Keratinocyte (primary cell): Measurements from ENCODE around the gene IGF2BP1. TPM values are rescaled to one million over a fixed set of nuclear protein-coding genes. Genes with fewer than 3 reads are reported as not detected.

Experiments used
- DNase-seq: peaks from one replicate; pipeline ENCODE4 v3.0.0-alpha.2; 2011; ENCODE audit warnings: low read depth, missing footprints, low spot score
- FAIRE-seq: peaks from 2 replicates; lab custom pipeline; 2011; peaks lifted over from hg19 to GRCh38; lab: Jason Lieb, UNC
- H2AFZ ChIP-seq: 2 replicates; pipeline ENCODE4 v1.6.0; 2012; ENCODE audit warnings: low read length, control low read depth, inconsistent platforms; ENCODE audit not compliant: control insufficient read depth
- H3K27ac ChIP-seq: 2 replicates; pipeline ENCODE4 v1.5.1; 2011; ENCODE audit warnings: low read length; ENCODE audit not compliant: control insufficient read depth, insufficient read depth
- H3K27me3 ChIP-seq: 3 replicates; pipeline ENCODE4 v1.6.0; 2011; ENCODE audit warnings: low read length; ENCODE audit not compliant: control insufficient read depth, insufficient read depth; ENCODE audit errors: extremely low read depth
- H3K36me3 ChIP-seq, 2 experiments: 2 replicates in 1 of 2; 3 replicates in 1 of 2; pipeline ENCODE4 v1.5.1; 2011; ENCODE audit warnings: low read length in 2 of 2, mild to moderate bottlenecking in 1 of 2; ENCODE audit not compliant: control insufficient read depth in 2 of 2, insufficient read depth in 2 of 2; ENCODE audit errors: extremely low read depth in 1 of 2
- H3K4me1 ChIP-seq: 3 replicates; pipeline ENCODE4 v1.5.1; 2011; ENCODE audit warnings: low read length; ENCODE audit not compliant: control insufficient read depth, insufficient read depth; ENCODE audit errors: extremely low read depth
- H3K4me2 ChIP-seq: 3 replicates; pipeline ENCODE4 v1.6.0; 2011; ENCODE audit warnings: low read depth, low read length; ENCODE audit not compliant: control insufficient read depth, insufficient read depth; ENCODE audit errors: extremely low read depth
- H3K4me3 ChIP-seq, 3 experiments: fragments of 200-600 bp in 1 of 3; sonication (generic) in 1 of 3; 2 replicates in 2 of 3; 3 replicates in 1 of 3; pipeline ENCODE4 v1.5.1; 2011 to 2016; ENCODE audit warnings: low read length in 3 of 3, mild to moderate bottlenecking in 3 of 3, control low read depth in 2 of 3, inconsistent platforms in 1 of 3, low read depth in 1 of 3, mixed read lengths in 1 of 3, mixed run types in 1 of 3, moderate library complexity in 1 of 3; ENCODE audit not compliant: control insufficient read depth in 2 of 3, insufficient read depth in 2 of 3; ENCODE audit errors: extremely low read depth in 1 of 3
- H3K79me2 ChIP-seq: 2 replicates; pipeline ENCODE4 v1.6.0; 2012; ENCODE audit warnings: low read length; ENCODE audit not compliant: control insufficient read depth, insufficient read depth
- H3K9ac ChIP-seq: 3 replicates; pipeline ENCODE4 v1.6.0; 2011; ENCODE audit warnings: low read length; ENCODE audit not compliant: control insufficient read depth, insufficient read depth; ENCODE audit errors: extremely low read depth
- H3K9me1 ChIP-seq: 3 replicates; pipeline ENCODE4 v1.6.0; 2011; ENCODE audit warnings: low read length; ENCODE audit not compliant: control insufficient read depth, insufficient read depth; ENCODE audit errors: extremely low read depth
- H3K9me3 ChIP-seq: 2 replicates; pipeline ENCODE4 v1.5.1; 2012; ENCODE audit warnings: low read depth, low read length; ENCODE audit not compliant: control insufficient read depth
- H4K20me1 ChIP-seq: 3 replicates; pipeline ENCODE4 v1.6.0; 2011; ENCODE audit warnings: low read length; ENCODE audit not compliant: control insufficient read depth, insufficient read depth; ENCODE audit errors: extremely low read depth
- EZH2 ChIP-seq: IDR thresholded peaks from one replicate; pipeline ENCODE4 v1.6.1; 2012; ENCODE audit warnings: inconsistent platforms, mild to moderate bottlenecking, low read length, moderate library complexity
- dilution Hi-C: fragments of 300-500 bp; cut with MboI; formaldehyde crosslinking; loops from one replicate; pipeline ENCODE4 v1.7.0; 2020; ENCODE audit warnings: low sequenced_read_pairs; ENCODE audit not compliant: extremely low pct_ligation_motif_present
- polyA plus RNA-seq, 5 experiments: library from polyadenylated mRNA; depleted of rRNA in 3 of 5; stranded (reverse) in 3 of 5; stranded (forward) in 1 of 5; unstranded in 1 of 5; fragments of >200 nt; gene quantifications; 1 replicate in 1 of 5; 2 replicates in 3 of 5; 3 replicates in 1 of 5; pipeline versions ENCODE4 v1.2.1 to v1.2.3, GENCODE V29; 2011 to 2012; ENCODE audit warnings: missing spikeins in 2 of 5, low read depth in 1 of 5, low replicate concordance in 1 of 5
- TF ChIP-seq, protein P1 (sequence below), 3 experiments: IDR thresholded peaks in 1 of 3; conservative IDR thresholded peaks in 1 of 3; optimal IDR thresholded peaks in 1 of 3; 2 replicates in 2 of 3; 3 replicates in 1 of 3; pipeline versions ENCODE3 to v1.5.1; 2011; ENCODE audit warnings: low read length in 3 of 3, mild to moderate bottlenecking in 3 of 3, moderate library complexity in 2 of 3, control low read depth in 1 of 3, inconsistent platforms in 1 of 3; ENCODE audit not compliant: insufficient read depth in 2 of 3; ENCODE audit errors: extremely low read depth in 1 of 3

Gene IGF2BP1
- polyA plus RNA-seq, 1 donor (not counting 4 experiments of a cell fraction or from before 2014, with no cell fraction given), result not detected

DNA sequence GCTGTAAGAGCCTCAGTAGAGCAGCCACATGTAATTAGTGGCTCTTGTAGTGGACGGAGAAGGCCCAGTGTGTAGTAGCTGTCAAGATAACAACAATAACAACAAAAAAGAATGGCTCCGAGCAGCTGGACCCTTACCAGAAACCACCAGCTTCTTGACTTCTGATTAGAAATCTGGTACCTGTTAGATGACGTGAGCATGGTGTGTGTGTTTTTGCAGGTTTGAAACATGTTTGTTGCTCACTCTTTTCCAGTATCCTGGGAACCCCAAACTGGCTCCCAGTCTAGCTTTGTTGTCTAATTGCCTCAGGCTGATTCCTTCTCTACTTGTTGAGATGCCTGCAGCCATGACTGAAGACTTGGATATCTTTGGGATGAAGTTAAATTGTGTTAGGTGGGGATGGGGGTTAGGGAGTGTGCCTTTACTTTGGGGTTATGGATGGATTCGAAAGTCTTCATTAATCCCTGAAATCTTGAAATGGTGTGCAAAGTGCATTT is 21.0 kb downstream of the IGF2BP1 start:
- DNase-seq, result no peak
- no peak overlapping the region for H3K4me2 ChIP-seq
- H3K9me1 ChIP-seq, result no peaks in the 10 kb centered on the region
- H2AFZ ChIP-seq, result no peak overlapping the region
- no peak for FAIRE-seq
- no peaks in the 10 kb centered on the region for H3K36me3 ChIP-seq
- H3K4me3 ChIP-seq, result no peak overlapping the region
- peaks cover 37% of the 10 kb centered on the region for H3K27me3 ChIP-seq
- H4K20me1 ChIP-seq, result no peaks in the 10 kb centered on the region
- dilution Hi-C loops, result no loop called here
- TF ChIP-seq, protein P1, sequence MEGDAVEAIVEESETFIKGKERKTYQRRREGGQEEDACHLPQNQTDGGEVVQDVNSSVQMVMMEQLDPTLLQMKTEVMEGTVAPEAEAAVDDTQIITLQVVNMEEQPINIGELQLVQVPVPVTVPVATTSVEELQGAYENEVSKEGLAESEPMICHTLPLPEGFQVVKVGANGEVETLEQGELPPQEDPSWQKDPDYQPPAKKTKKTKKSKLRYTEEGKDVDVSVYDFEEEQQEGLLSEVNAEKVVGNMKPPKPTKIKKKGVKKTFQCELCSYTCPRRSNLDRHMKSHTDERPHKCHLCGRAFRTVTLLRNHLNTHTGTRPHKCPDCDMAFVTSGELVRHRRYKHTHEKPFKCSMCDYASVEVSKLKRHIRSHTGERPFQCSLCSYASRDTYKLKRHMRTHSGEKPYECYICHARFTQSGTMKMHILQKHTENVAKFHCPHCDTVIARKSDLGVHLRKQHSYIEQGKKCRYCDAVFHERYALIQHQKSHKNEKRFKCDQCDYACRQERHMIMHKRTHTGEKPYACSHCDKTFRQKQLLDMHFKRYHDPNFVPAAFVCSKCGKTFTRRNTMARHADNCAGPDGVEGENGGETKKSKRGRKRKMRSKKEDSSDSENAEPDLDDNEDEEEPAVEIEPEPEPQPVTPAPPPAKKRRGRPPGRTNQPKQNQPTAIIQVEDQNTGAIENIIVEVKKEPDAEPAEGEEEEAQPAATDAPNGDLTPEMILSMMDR (optimal IDR thresholded peaks at IDR 0.05 in 1 of 3, IDR thresholded peaks at IDR 0.05 in 1 of 3, conservative IDR thresholded peaks at IDR 0.05 in 1 of 3; ENCODE audit: extremely low read depth in 1 of 3, insufficient read depth in 2 of 3, low read length in 3 of 3), result no peak
- no peak for TF ChIP-seq EZH2
- H3K9me3 ChIP-seq, result no peaks in the 10 kb centered on the region
- no peak overlapping the region for H3K27ac ChIP-seq
- no peak overlapping the region for H3K9ac ChIP-seq
- no peaks in the 10 kb centered on the region for H3K79me2 ChIP-seq
- peaks cover 11% of the 10 kb centered on the region for H3K4me1 ChIP-seq

DNA sequence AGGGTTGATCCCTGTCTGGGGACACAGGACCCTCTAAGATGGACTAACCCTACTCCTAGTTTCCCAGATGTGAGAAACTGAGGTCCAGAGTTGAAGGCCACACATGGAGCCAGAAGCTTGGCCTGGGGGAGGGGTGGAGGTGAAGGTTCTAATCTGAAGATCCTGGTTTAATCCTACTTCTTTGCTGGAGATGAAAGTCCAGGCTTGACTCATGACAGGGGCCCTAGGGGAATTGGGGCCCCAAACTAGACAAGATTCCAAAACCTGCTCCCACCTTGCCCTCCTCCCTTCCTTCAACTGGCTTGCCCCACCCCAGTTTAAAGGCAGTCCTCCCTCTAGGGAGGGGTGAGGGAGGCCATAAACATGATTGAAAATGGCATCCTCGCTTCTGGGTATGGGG is 21.6 kb downstream of the IGF2BP1 start:
- no peak overlapping the region for H3K27ac ChIP-seq
- no peaks in the 10 kb centered on the region for H3K9me1 ChIP-seq
- no peaks in the 10 kb centered on the region for H3K79me2 ChIP-seq
- peaks cover 32% of the 10 kb centered on the region for H3K27me3 ChIP-seq
- dilution Hi-C loops, result no loop called here
- no peak overlapping the region for H2AFZ ChIP-seq
- no peak overlapping the region for H3K9ac ChIP-seq
- no peaks in the 10 kb centered on the region for H4K20me1 ChIP-seq
- H3K36me3 ChIP-seq, result no peaks in the 10 kb centered on the region
- DNase-seq, result no peak
- H3K9me3 ChIP-seq, result no peaks in the 10 kb centered on the region
- TF ChIP-seq EZH2, result no peak
- TF ChIP-seq, protein P1 (optimal IDR thresholded peaks at IDR 0.05 in 1 of 3, IDR thresholded peaks at IDR 0.05 in 1 of 3, conservative IDR thresholded peaks at IDR 0.05 in 1 of 3; ENCODE audit: extremely low read depth in 1 of 3, insufficient read depth in 2 of 3, low read length in 3 of 3), result no peak
- H3K4me1 ChIP-seq, result peaks cover 11% of the 10 kb centered on the region
- H3K4me3 ChIP-seq, result no peak overlapping the region
- no peak overlapping the region for H3K4me2 ChIP-seq
- no peak for FAIRE-seq
